ENCODE data around the gene ADGRG6.

ADGRG6 gene

DNA sequence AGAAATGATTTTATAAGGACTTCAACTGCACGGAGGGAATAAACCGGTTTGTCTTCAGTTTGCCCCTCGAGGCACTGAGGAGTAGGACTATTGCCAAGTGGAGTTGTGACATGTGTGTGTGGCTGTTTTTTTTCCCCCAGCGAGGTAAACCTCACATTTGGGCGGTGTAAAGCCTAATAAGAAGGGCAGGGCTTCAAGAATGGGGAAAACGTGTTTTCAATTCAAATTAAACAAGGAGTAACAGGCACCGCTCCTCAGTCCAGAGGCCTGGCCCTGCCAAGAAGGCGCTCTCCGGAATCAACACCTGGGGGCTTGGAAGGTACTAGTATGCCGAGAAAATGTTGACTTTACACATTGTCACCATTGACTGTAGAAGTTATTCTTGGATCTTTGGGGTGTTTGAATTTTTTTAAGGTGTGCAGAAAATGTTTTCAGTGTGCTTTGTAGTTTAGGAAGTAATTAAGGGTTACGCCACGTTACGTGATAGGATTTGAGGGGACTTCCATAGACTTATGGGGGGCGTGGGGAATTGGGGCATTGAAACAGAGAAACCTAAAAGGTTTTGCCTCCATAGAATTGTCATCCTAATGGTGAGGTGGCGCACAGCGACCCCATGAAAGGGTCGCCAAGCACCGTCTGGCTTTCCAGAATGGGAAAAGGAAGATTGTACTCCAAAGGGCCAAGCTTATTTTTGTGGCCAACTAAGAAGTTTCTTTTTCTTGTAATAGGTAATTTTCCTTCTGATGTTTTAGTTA, 791 bp downstream of the ADGRG6 start:
- Histone ChIP-seq H3K4me1 (ENCODE audit: control insufficient read depth, insufficient read depth, low read length, unreplicated experiment) (peaks cover 19% of the 10 kb centered on the region), H3K36me3 (ENCODE audit: insufficient read depth, low read length) (no peaks in the 10 kb centered on the region), H3K79me2 (ENCODE audit: control insufficient read depth, insufficient read depth, low read length, unreplicated experiment) (no peaks in the 10 kb centered on the region), H3K27me3 (ENCODE audit: insufficient read depth, low read length) (no peaks in the 10 kb centered on the region), H2AFZ (ENCODE audit: low read length, unreplicated experiment) (peak overlapping the region; percentile 26), H3K27ac (ENCODE audit: low read depth, low read length) (no peak overlapping the region), H3K4me3 (ENCODE audit: low read depth, low read length) (peak overlapping the region; percentile 84)

DNA sequence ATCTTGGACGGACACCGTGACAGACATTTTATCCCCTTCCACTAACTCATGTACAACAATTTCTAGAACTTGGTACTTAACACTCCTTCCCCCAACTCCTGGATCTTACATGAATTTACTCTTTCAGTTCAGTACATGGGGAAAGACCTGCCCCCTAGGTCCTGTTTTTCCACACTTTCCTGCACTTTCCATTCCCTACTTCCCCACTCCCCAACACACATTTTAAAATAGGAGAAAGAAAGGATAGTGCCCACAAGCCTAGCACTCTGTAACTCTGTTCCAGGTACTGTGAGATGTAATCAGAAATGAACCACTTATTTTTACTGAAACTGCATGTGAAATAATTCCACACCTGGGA, 1.3 kb downstream of the ADGRG6 start:
- Histone ChIP-seq H3K4me3 (ENCODE audit: low read depth, low read length) (no peak overlapping the region), H3K4me1 (ENCODE audit: control insufficient read depth, insufficient read depth, low read length, unreplicated experiment) (peaks cover 14% of the 10 kb centered on the region), H3K36me3 (ENCODE audit: insufficient read depth, low read length) (no peaks in the 10 kb centered on the region), H3K27ac (ENCODE audit: low read depth, low read length) (no peak overlapping the region), H3K27me3 (ENCODE audit: insufficient read depth, low read length) (no peaks in the 10 kb centered on the region), H3K79me2 (ENCODE audit: control insufficient read depth, insufficient read depth, low read length, unreplicated experiment) (no peaks in the 10 kb centered on the region), H2AFZ (ENCODE audit: low read length, unreplicated experiment) (no peak overlapping the region)

DNA sequence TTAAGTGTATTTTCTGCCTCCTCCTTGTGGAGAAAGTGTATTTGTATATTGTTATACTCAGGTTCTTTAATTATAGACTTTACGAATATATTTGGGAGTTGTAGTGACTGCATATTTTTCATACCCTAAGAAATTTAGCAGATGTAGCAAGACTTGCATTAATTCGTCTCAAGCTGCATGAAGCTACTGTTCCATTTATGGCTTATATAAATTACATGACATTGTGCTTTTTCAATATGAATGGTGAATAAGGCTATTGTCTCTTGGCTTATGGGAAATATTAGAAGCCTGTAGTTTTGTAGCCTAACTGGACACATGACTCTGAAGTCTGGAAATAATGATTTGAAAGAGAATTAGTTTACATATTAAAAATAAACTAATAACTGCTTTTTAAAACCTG, 2.4 kb downstream of the ADGRG6 start:
- Histone ChIP-seq H3K4me3 (ENCODE audit: low read depth, low read length) (no peak overlapping the region), H3K79me2 (ENCODE audit: control insufficient read depth, insufficient read depth, low read length, unreplicated experiment) (no peaks in the 10 kb centered on the region), H2AFZ (ENCODE audit: low read length, unreplicated experiment) (no peak overlapping the region), H3K27ac (ENCODE audit: low read depth, low read length) (no peak overlapping the region), H3K27me3 (ENCODE audit: insufficient read depth, low read length) (no peaks in the 10 kb centered on the region), H3K36me3 (ENCODE audit: insufficient read depth, low read length) (no peaks in the 10 kb centered on the region), H3K4me1 (ENCODE audit: control insufficient read depth, insufficient read depth, low read length, unreplicated experiment) (peaks cover 4% of the 10 kb centered on the region)

DNA sequence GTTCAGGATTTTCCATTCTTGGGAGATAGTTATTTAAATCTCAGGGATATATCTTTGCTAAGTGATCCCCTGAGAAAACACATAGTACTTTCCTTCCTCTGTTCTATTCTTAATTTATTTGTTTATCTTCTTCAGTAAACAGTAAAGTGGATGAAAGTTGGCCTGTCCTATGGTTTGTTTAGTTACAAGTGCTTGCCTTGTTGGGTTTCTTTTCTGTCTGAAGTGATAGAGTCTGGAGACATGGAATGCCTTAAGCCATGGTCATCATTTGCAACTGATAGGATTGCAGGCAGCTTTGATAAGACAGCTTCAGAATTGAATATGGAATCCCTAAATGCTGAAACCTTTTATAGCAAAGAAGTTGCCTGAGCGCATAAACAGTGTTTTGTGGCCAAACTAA, 4.9 kb downstream of the ADGRG6 start:
- Histone ChIP-seq H3K4me3 (ENCODE audit: low read depth, low read length) (no peak overlapping the region), H3K36me3 (ENCODE audit: insufficient read depth, low read length) (no peaks in the 10 kb centered on the region), H2AFZ (ENCODE audit: low read length, unreplicated experiment) (no peak overlapping the region), H3K27ac (ENCODE audit: low read depth, low read length) (no peak overlapping the region), H3K27me3 (ENCODE audit: insufficient read depth, low read length) (no peaks in the 10 kb centered on the region), H3K4me1 (ENCODE audit: control insufficient read depth, insufficient read depth, low read length, unreplicated experiment) (no peaks in the 10 kb centered on the region), H3K79me2 (ENCODE audit: control insufficient read depth, insufficient read depth, low read length, unreplicated experiment) (no peaks in the 10 kb centered on the region)

DNA sequence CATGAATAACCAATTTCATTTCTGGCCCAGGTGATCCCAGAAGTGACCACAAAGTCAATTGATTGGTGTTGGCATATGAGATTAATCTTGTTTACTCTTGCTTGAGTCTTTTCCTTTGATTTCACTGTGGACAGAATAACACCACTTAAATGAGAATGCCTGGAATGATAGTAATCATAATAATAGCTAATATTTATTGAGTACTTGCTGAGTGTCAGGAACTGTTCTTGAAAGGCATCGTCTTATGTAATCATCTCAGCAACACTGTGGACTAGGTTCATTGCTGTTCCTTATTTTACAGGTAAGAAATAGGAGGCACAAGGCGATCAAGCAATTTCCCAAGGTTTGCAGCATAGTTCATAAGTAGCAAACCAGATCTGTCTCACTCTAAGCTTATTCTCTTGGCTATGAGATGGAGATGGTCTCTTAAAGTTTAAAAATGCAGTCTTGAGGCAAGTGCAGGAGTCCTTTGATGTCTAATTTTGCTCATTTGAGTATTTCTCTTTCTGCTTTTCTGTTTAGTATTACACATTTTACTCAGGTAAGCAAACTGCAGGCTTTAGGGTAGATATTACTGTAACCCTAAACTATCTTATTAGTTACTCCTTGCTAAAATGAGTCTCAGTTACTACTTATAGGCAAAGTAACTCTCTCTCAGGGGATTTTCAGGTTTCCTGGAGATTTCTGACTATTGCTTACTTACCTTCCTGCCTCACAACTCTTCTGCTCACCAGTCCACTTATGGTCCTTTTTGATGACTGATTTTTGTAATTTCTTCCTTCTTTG, 6.3 kb downstream of the ADGRG6 start:
- no peak overlapping the region for H3K4me3 ChIP-seq (ENCODE audit: low read depth, low read length)
- no peaks in the 10 kb centered on the region for H3K4me1 ChIP-seq (ENCODE audit: control insufficient read depth, insufficient read depth, low read length, unreplicated experiment)
- H2AFZ ChIP-seq (ENCODE audit: low read length, unreplicated experiment) = peak overlapping the region; percentile 14
- no peaks in the 10 kb centered on the region for H3K36me3 ChIP-seq (ENCODE audit: insufficient read depth, low read length)
- no peak overlapping the region for H3K27ac ChIP-seq (ENCODE audit: low read depth, low read length)
- H3K79me2 ChIP-seq (ENCODE audit: control insufficient read depth, insufficient read depth, low read length, unreplicated experiment) = no peaks in the 10 kb centered on the region
- H3K27me3 ChIP-seq (ENCODE audit: insufficient read depth, low read length) = no peaks in the 10 kb centered on the region

DNA sequence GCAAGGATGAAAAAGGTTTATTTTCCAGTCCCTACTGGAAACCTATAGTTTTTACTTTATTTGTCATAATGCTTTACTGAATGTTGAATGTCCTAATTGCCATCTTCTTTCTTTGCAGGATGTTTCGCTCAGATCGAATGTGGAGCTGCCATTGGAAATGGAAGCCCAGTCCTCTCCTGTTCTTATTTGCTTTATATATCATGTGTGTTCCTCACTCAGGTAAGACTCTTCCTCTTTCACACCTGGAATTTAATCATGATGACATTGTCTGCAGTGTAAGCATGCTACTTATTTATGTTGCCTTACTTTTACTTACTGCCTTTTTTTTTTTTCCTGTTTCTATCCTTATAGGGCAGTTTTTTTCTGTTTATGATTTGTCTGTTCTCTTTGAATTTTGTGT, 7.6 kb downstream of the ADGRG6 start:
- Histone ChIP-seq H3K4me3 (ENCODE audit: low read depth, low read length) (no peak overlapping the region), H3K79me2 (ENCODE audit: control insufficient read depth, insufficient read depth, low read length, unreplicated experiment) (no peaks in the 10 kb centered on the region), H3K4me1 (ENCODE audit: control insufficient read depth, insufficient read depth, low read length, unreplicated experiment) (no peaks in the 10 kb centered on the region), H2AFZ (ENCODE audit: low read length, unreplicated experiment) (no peak overlapping the region), H3K36me3 (ENCODE audit: insufficient read depth, low read length) (no peaks in the 10 kb centered on the region), H3K27ac (ENCODE audit: low read depth, low read length) (no peak overlapping the region), H3K27me3 (ENCODE audit: insufficient read depth, low read length) (no peaks in the 10 kb centered on the region)

DNA sequence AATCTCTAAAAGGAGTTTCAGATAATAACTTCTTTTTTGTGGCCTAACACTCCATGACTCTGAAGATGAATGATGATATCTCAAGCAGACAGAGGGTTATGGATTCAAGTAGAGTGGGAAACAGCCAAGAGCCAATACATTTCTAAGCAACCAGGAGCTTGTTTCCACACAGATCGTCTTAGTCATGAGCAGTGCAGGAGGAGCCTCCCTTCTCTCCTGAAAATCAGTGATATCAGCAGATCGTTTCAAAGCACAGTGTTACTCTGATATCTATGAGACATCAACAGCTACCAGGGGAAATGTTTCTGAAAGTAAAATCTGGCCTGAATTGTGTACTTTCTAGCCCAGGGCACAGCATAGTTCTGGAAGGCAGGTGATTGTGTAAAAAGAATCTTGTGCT, 11.5 kb downstream of the ADGRG6 start:
- Histone ChIP-seq H2AFZ (ENCODE audit: low read length, unreplicated experiment) (no peak overlapping the region), H3K4me3 (ENCODE audit: low read depth, low read length) (no peak overlapping the region), H3K36me3 (ENCODE audit: insufficient read depth, low read length) (no peaks in the 10 kb centered on the region), H3K4me1 (ENCODE audit: control insufficient read depth, insufficient read depth, low read length, unreplicated experiment) (no peaks in the 10 kb centered on the region), H3K79me2 (ENCODE audit: control insufficient read depth, insufficient read depth, low read length, unreplicated experiment) (no peaks in the 10 kb centered on the region), H3K27me3 (ENCODE audit: insufficient read depth, low read length) (no peaks in the 10 kb centered on the region), H3K27ac (ENCODE audit: low read depth, low read length) (peak overlapping the region; percentile 9; the same call in 1 of the 2 replicates)

DNA sequence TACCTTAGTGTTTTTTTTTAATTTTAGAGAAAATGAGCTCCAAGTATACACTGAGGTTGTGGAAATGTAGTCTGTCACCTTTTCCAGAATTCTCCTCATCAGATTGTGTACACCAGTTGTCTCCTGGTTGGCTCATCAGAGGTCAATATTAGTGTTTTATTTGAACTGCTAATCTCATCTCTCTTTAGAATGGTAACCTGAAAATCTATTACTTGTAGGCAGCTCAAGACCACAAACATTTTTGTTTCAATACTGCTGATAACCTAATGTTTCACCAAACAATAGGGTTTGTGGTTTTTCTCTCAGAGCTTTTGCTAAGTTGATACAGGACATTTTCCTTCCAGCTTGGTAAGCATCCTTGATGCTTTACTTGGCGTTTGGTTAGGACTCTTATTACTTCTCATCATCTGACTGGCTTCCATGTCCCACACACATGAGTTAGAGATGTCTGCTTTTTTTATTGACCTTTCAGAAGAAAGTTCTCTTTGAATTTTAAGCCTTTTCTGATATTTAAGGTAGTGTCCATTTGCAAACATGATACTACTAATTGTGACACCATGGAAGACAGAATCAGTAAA, 15.1 kb downstream of the ADGRG6 start:
- Histone ChIP-seq H3K4me1 (ENCODE audit: control insufficient read depth, insufficient read depth, low read length, unreplicated experiment) (no peaks in the 10 kb centered on the region), H3K36me3 (ENCODE audit: insufficient read depth, low read length) (no peaks in the 10 kb centered on the region), H3K27ac (ENCODE audit: low read depth, low read length) (no peak overlapping the region), H3K79me2 (ENCODE audit: control insufficient read depth, insufficient read depth, low read length, unreplicated experiment) (no peaks in the 10 kb centered on the region), H3K27me3 (ENCODE audit: insufficient read depth, low read length) (no peaks in the 10 kb centered on the region), H2AFZ (ENCODE audit: low read length, unreplicated experiment) (no peak overlapping the region), H3K4me3 (ENCODE audit: low read depth, low read length) (no peak overlapping the region)

DNA sequence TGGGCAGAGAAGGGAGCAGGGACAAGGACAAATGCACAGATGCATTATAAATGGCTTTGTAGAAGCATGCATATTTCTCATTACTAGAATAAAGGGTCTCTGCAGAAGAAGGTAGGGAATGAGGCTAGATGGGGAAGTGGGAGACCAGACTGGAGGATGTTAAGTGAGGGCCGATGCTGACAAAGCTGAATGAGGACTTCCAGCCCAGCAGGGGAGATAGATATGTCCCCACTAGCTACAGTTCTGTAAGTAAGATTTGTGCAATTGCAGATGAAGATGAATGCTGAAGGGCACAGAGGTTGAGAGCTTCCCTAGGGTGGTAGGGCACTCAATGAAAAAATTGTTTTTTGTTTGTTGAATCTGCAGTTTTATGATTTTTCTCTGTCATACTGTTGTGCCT, 16.9 kb downstream of the ADGRG6 start:
- no peaks in the 10 kb centered on the region for H3K36me3 ChIP-seq (ENCODE audit: insufficient read depth, low read length)
- H3K27me3 ChIP-seq (ENCODE audit: insufficient read depth, low read length) = no peaks in the 10 kb centered on the region
- no peaks in the 10 kb centered on the region for H3K79me2 ChIP-seq (ENCODE audit: control insufficient read depth, insufficient read depth, low read length, unreplicated experiment)
- H3K4me1 ChIP-seq (ENCODE audit: control insufficient read depth, insufficient read depth, low read length, unreplicated experiment) = no peaks in the 10 kb centered on the region
- no peak overlapping the region for H3K27ac ChIP-seq (ENCODE audit: low read depth, low read length)
- no peak overlapping the region for H3K4me3 ChIP-seq (ENCODE audit: low read depth, low read length)
- no peak overlapping the region for H2AFZ ChIP-seq (ENCODE audit: low read length, unreplicated experiment)

DNA sequence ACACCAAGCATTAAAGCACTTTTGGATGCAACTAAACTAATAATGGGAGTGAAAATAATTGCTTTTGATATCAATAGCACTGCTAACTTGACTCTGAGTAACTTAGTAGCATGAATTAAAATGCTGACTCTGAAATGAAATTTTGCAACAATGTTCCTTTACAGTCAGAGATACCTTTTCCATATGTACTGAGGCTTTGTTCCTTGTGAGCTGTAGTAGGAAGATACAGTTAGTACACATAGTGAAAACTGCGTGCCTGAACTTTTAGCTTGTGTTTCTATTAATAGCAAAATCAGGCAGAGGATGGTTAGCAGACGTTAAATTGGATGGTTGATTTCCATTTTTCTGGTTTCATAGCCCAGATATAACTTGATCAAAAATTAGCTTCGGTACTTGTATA, 18.6 kb downstream of the ADGRG6 start:
- Histone ChIP-seq H3K27me3 (ENCODE audit: insufficient read depth, low read length) (no peaks in the 10 kb centered on the region), H2AFZ (ENCODE audit: low read length, unreplicated experiment) (no peak overlapping the region), H3K27ac (ENCODE audit: low read depth, low read length) (no peak overlapping the region), H3K4me1 (ENCODE audit: control insufficient read depth, insufficient read depth, low read length, unreplicated experiment) (no peaks in the 10 kb centered on the region), H3K79me2 (ENCODE audit: control insufficient read depth, insufficient read depth, low read length, unreplicated experiment) (no peaks in the 10 kb centered on the region), H3K36me3 (ENCODE audit: insufficient read depth, low read length) (no peaks in the 10 kb centered on the region), H3K4me3 (ENCODE audit: low read depth, low read length) (no peak overlapping the region)

DNA sequence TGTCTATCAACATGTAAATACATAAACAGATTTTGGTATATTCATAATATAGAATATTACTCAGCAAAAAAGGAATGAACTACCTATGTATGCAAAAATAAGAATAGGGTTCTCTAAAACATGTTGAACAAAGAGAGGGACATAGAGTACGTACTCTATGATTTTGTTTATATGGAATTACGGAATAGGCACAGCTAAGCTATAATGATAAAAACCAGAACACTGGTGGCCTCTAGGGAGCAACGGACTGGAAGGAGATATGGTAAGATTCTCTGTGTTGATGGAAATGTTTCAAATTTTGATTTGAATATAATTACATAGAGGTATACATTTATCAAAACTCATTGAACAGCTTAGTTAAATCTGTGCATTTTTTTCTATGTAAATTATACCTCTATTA, 19.6 kb downstream of the ADGRG6 start:
- Histone ChIP-seq H3K27ac (ENCODE audit: low read depth, low read length) (no peak overlapping the region), H3K36me3 (ENCODE audit: insufficient read depth, low read length) (no peaks in the 10 kb centered on the region), H3K79me2 (ENCODE audit: control insufficient read depth, insufficient read depth, low read length, unreplicated experiment) (no peaks in the 10 kb centered on the region), H2AFZ (ENCODE audit: low read length, unreplicated experiment) (no peak overlapping the region), H3K27me3 (ENCODE audit: insufficient read depth, low read length) (no peaks in the 10 kb centered on the region), H3K4me3 (ENCODE audit: low read depth, low read length) (no peak overlapping the region), H3K4me1 (ENCODE audit: control insufficient read depth, insufficient read depth, low read length, unreplicated experiment) (no peaks in the 10 kb centered on the region)
